Activated T-cell treated with anti-CD3 and anti-CD28 coated beads, Interleukin-2, amount 50 U/mL, for 24 hours (primary cell): ENCODE data around the gene FUBP3.

Experiments used
- DNase-seq: peaks from one replicate; pipeline ENCODE4 v3.0.0-alpha.2; 2020
- H3K27ac Mint-ChIP-seq: 2 replicates; pipeline ENCODE4 v1.8.0; 2020; ENCODE audit warnings: mild to moderate bottlenecking, mixed read lengths
- H3K27me3 Mint-ChIP-seq: 2 replicates; pipeline ENCODE4 v1.8.0; 2020; ENCODE audit warnings: mixed read lengths
- H3K36me3 Mint-ChIP-seq: 2 replicates; pipeline ENCODE4 v1.8.0; 2020; ENCODE audit warnings: low read depth, mixed read lengths
- H3K4me1 Mint-ChIP-seq: 2 replicates; pipeline ENCODE4 v1.8.0; 2020; ENCODE audit warnings: low read depth, mixed read lengths
- H3K4me3 Mint-ChIP-seq: 2 replicates; pipeline ENCODE4 v1.8.0; 2020; ENCODE audit warnings: mild to moderate bottlenecking, moderate library complexity, mixed read lengths
- H3K9me3 Mint-ChIP-seq: 2 replicates; pipeline ENCODE4 v1.8.0; 2020; ENCODE audit warnings: mixed read lengths

FUBP3 gene

GRCh38 chr9:130579738-130580463, 524 bp downstream of the FUBP3 start:
- DNase-seq, result no peak
- Mint-ChIP-seq H3K4me1 (peaks cover 47% of the 10 kb centered on the region), H3K9me3 (no peaks in the 10 kb centered on the region), H3K27me3 (no peaks in the 10 kb centered on the region), H3K4me3 (peak overlapping the region; percentile 92), H3K27ac (peak overlapping the region; percentile 96), H3K36me3 (peaks cover 37% of the 10 kb centered on the region)

DNA sequence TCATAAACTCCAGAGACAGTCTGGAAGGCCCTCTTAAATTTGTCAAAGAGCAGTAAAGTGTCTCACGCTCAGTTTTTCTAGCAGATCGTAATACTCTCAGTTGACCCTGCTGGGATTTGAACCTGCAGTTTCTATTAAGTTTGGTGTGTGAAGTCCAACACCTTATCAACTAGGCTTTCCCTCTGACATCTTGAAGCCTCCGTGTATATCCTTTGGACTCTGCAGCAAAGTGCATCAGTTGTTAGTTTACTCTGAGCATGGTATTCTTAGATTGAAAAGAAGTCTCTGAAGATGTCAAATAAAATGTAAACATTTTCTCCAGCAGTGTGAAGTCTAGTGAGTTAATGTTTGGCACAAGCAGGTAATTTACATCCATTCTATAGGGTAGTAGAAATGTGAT, 2.4 kb downstream of the FUBP3 start:
- DNase-seq, result no peak
- Mint-ChIP-seq H3K9me3 (no peaks in the 10 kb centered on the region), H3K36me3 (peaks cover 52% of the 10 kb centered on the region), H3K4me1 (peaks cover 59% of the 10 kb centered on the region), H3K4me3 (no peak overlapping the region), H3K27me3 (no peaks in the 10 kb centered on the region), H3K27ac (peak overlapping the region; percentile 44)

DNA sequence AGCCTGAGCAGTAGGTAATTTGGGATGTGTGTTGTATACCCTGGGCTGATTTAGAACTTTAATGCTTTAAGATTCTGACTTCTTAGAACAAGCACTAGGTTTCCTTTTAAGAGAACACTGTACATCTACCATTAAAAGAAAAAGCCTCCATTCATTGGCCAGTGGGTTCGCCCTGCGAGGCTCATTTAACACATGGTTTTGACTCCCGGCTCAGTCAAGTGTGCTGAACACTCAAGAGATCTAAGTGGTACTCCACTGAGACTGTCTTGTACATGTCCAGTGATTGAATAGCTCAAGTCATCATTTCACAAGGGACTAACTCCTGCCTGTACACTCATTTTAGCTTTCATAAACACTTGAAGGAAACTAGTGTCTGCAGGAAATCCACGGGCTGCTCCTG, 3.9 kb downstream of the FUBP3 start:
- Mint-ChIP-seq H3K9me3 (no peaks in the 10 kb centered on the region), H3K4me1 (peaks cover 62% of the 10 kb centered on the region), H3K36me3 (peaks cover 60% of the 10 kb centered on the region), H3K27me3 (no peaks in the 10 kb centered on the region), H3K27ac (peak overlapping the region; percentile 34), H3K4me3 (no peak overlapping the region)
- no peak for DNase-seq

DNA sequence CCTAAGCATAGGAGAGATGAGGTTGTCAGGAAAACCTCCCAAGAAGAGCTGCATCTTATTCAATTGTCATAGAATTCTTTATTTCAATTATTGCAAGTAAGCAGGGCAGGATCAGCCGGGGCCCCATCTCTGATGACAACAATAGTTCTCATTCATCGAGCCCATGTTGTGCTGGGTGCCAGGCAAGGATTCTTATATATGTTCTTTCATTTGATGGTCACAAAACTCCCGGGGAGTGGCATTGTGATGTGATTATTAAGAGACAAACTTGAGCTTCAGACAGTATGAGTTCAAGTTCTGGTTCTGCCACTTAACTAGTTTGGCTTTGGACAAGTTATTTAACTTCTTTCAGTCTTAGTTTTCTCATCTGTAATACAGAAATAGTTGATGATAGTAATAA, 8.5 kb downstream of the FUBP3 start:
- Mint-ChIP-seq H3K9me3 (no peaks in the 10 kb centered on the region), H3K36me3 (peaks cover 57% of the 10 kb centered on the region), H3K27me3 (no peaks in the 10 kb centered on the region), H3K27ac (no peak overlapping the region), H3K4me1 (peaks cover 41% of the 10 kb centered on the region), H3K4me3 (no peak overlapping the region)
- DNase-seq, result no peak

- DNase-seq, result no peak
- no peak overlapping the region for H3K27ac Mint-ChIP-seq
- no peaks in the 10 kb centered on the region for H3K9me3 Mint-ChIP-seq
- no peak overlapping the region for H3K4me3 Mint-ChIP-seq
- peaks cover 57% of the 10 kb centered on the region for H3K36me3 Mint-ChIP-seq
- H3K27me3 Mint-ChIP-seq, result no peaks in the 10 kb centered on the region
- H3K4me1 Mint-ChIP-seq, result peaks cover 37% of the 10 kb centered on the region
Measured at GRCh38 chr9:130588416-130588815, 9.0 kb downstream of the FUBP3 start.

DNA sequence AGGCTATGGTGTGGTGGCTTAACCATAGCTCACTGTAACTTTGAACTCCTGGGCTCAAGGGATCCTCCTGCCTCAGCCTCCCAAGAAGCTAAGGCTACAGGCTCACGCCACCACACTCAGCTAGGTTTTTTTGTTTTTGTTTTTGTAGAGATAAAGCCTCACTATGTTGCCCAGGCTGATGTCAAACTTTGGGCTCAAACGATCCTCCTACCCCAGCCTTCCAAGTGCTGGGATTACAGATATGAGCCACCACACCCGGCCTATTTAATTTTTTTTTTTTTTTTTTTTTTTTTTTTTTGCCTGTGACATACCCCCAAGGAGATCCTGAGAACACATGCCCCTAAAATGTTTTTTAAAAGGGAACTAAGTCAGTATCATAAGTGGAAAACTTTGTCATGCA, 10.4 kb downstream of the FUBP3 start:
- DNase-seq, result no peak
- no peaks in the 10 kb centered on the region for H3K9me3 Mint-ChIP-seq
- peaks cover 35% of the 10 kb centered on the region for H3K4me1 Mint-ChIP-seq
- H3K36me3 Mint-ChIP-seq, result peaks cover 65% of the 10 kb centered on the region
- no peak overlapping the region for H3K4me3 Mint-ChIP-seq
- H3K27me3 Mint-ChIP-seq, result no peaks in the 10 kb centered on the region
- H3K27ac Mint-ChIP-seq, result no peak overlapping the region

GRCh38 chr9:130590305-130590704, 10.9 kb downstream of the FUBP3 start:
- DNase-seq, result no peak
- Mint-ChIP-seq H3K27me3 (no peaks in the 10 kb centered on the region), H3K4me3 (no peak overlapping the region), H3K27ac (no peak overlapping the region), H3K4me1 (peaks cover 30% of the 10 kb centered on the region), H3K9me3 (no peaks in the 10 kb centered on the region), H3K36me3 (peaks cover 65% of the 10 kb centered on the region)

- Mint-ChIP-seq H3K9me3 (no peaks in the 10 kb centered on the region), H3K27me3 (no peaks in the 10 kb centered on the region), H3K36me3 (peaks cover 73% of the 10 kb centered on the region), H3K4me3 (no peak overlapping the region), H3K27ac (no peak overlapping the region), H3K4me1 (peaks cover 13% of the 10 kb centered on the region)
- DNase-seq, result no peak
Measured at GRCh38 chr9:130593020-130593419, 13.6 kb downstream of the FUBP3 start.

DNA sequence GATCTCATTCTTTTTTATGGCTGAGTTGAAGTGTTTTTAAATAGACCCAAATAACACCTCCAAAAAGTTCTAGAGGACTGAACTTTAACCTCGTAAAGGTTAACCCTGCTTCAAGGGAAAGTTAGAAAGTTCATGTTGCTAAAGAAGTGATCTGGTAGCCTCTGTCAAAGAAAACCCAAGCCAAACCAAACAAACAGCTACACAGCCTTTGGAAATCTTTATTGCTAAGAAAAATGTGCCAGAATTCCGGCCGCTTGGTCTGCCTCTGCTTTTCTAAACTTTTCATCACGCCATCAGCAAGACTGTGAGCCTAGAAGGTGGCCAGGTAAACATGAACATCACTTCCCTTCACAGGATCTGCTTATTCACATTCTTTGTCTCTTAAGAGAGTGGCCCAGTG, 17.9 kb downstream of the FUBP3 start:
- Mint-ChIP-seq H3K27ac (no peak overlapping the region), H3K36me3 (peaks cover 85% of the 10 kb centered on the region), H3K27me3 (no peaks in the 10 kb centered on the region), H3K4me1 (peaks cover 1% of the 10 kb centered on the region), H3K4me3 (no peak overlapping the region), H3K9me3 (no peaks in the 10 kb centered on the region)
- DNase-seq, result no peak

DNA sequence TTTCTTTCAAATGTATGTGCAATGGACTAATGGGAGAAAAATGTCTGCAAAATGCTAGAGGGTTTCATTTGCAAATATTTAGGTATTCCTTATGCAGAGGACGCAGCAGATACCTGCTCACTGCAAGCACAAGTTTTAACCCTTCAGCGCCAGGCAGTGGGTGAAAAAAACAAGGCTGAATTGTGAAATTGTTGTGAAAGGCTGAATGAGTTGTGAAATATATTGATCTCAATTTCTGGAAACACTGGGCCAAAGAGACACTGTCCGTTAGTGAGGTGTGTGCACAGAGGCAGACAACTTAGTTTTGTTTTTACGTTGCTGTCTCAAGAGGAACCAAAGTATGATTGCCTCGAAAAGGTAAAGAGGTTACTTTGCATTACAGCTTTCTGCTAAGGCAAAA, 18.8 kb downstream of the FUBP3 start:
- Mint-ChIP-seq H3K36me3 (peaks cover 84% of the 10 kb centered on the region), H3K4me3 (no peak overlapping the region), H3K4me1 (no peaks in the 10 kb centered on the region), H3K9me3 (no peaks in the 10 kb centered on the region), H3K27me3 (no peaks in the 10 kb centered on the region), H3K27ac (no peak overlapping the region)
- no peak for DNase-seq

DNA sequence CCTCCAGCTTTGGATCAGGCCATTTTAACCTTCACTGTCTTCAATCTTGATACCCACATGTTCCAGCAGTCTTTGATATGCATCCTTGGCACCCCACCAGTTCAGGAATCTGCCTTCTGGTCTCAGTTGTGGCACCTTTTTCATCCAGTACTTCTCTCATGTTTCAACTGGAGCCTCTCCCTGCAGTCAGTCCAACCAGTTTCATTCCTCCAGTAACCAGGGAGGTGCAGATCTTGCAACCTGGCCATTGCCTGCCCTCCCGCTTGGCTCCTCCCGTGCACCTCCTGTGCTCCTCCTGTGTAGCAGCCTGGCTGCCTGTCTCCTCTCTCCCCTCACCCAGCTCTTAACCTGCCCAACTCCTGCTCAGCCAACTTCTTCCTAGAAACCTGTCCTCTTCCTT, 20.2 kb downstream of the FUBP3 start:
- DNase-seq, result no peak
- no peaks in the 10 kb centered on the region for H3K9me3 Mint-ChIP-seq
- H3K4me3 Mint-ChIP-seq, result no peak overlapping the region
- no peaks in the 10 kb centered on the region for H3K4me1 Mint-ChIP-seq
- no peaks in the 10 kb centered on the region for H3K27me3 Mint-ChIP-seq
- H3K27ac Mint-ChIP-seq, result no peak overlapping the region
- H3K36me3 Mint-ChIP-seq, result peaks cover 86% of the 10 kb centered on the region

GRCh38 chr9:130601100-130601499, 21.7 kb downstream of the FUBP3 start:
- H3K36me3 Mint-ChIP-seq, result peaks cover 85% of the 10 kb centered on the region
- H3K27ac Mint-ChIP-seq, result no peak overlapping the region
- no peaks in the 10 kb centered on the region for H3K4me1 Mint-ChIP-seq
- H3K4me3 Mint-ChIP-seq, result no peak overlapping the region
- H3K9me3 Mint-ChIP-seq, result no peaks in the 10 kb centered on the region
- DNase-seq, result no peak
- H3K27me3 Mint-ChIP-seq, result no peaks in the 10 kb centered on the region

DNA sequence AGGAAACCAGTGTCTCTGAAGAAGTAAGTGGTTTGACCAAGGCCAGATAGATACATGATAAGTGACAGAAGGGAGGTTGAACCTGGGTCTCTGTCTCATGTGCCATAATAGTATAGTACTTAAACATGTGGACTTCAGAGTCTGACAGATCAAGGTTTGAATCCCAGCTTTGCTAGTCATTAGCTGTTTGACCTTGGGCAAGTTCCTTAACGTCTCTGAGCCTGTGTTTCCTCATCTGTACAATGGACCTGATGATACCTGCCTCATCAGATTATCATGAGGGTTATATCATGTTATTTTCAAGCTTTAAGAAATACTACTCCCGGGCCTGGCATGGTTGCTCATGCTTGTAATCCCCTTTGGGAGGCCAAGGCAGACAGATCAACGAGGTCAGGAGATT, 24.9 kb downstream of the FUBP3 start:
- no peak overlapping the region for H3K27ac Mint-ChIP-seq
- H3K27me3 Mint-ChIP-seq, result no peaks in the 10 kb centered on the region
- H3K4me3 Mint-ChIP-seq, result no peak overlapping the region
- no peaks in the 10 kb centered on the region for H3K9me3 Mint-ChIP-seq
- DNase-seq, result no peak
- H3K4me1 Mint-ChIP-seq, result no peaks in the 10 kb centered on the region
- peaks cover 79% of the 10 kb centered on the region for H3K36me3 Mint-ChIP-seq

- no peak overlapping the region for H3K4me3 Mint-ChIP-seq
- H3K27me3 Mint-ChIP-seq, result no peaks in the 10 kb centered on the region
- H3K4me1 Mint-ChIP-seq, result no peaks in the 10 kb centered on the region
- H3K36me3 Mint-ChIP-seq, result peaks cover 84% of the 10 kb centered on the region
- no peak overlapping the region for H3K27ac Mint-ChIP-seq
- H3K9me3 Mint-ChIP-seq, result no peaks in the 10 kb centered on the region
- no peak for DNase-seq
Measured at GRCh38 chr9:130606887-130607600, 27.7 kb downstream of the FUBP3 start.

DNA sequence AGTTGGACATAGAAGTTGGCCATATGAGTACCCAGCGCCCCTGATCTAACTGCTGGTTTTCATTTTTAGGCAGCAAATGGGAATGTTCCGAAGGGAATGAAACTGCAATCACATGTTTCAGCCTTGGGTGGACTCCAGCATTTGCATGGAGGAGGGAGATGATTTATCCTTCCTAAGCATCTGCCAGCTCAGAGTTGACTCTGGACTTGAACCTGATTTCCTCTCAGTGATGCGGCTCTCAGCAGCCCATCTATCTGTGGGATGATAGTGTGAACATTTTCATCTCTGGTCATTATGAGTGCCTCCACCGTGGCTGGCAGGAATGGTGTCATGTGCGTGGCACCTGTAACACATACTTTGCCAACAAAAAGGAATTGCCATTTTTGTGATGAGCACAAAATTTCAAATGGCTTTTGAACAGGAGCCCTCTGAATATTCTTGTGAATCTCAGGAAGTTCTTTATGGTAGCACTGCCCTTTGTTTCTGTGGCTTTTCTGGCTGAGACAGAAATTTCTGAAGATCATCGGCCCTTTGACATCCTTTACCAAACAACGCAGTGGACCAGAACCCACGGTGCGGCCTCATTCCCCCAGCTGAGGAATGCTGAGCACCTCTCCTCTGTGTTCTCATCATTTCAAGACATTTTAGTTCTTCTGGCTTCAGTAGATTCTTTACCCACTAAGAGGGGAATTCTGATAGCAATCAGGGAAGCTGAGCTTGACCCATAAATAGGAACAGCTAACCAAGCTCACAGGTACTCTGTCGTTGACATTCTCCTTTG, 28.5 kb downstream of the FUBP3 start:
- H3K4me1 Mint-ChIP-seq, result no peaks in the 10 kb centered on the region
- no peak for DNase-seq
- peaks cover 84% of the 10 kb centered on the region for H3K36me3 Mint-ChIP-seq
- H3K27ac Mint-ChIP-seq, result no peak overlapping the region
- H3K9me3 Mint-ChIP-seq, result no peaks in the 10 kb centered on the region
- no peak overlapping the region for H3K4me3 Mint-ChIP-seq
- no peaks in the 10 kb centered on the region for H3K27me3 Mint-ChIP-seq
